ENCODE measurements around the gene LPP.

The LPP gene

DNA sequence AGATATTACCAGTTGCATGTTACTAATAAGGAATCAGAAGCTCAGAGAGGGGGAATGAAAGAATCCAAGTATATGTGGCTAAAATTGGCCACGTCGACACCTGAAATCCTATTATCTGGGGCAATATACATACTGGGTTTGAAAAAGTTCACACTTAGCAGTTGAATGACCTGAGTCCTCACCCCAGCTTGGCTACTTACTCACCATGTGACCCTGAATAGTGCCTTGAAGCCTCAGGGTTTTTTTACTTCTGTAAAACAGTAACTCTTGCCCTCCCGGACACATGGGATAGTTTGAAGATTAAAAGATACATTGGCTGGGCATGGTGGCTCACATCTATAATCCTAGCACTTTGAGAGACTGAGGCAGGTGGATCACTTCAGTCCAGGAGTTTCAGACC, 675.6 kb downstream of the LPP start:
- no peaks in the 10 kb centered on the region for H3K4me1 ChIP-seq (ENCODE audit: control insufficient read depth, insufficient read depth, low read length)
- H3K4me3 ChIP-seq (ENCODE audit: low read depth, low read length), result no peak overlapping the region
- H3K9me3 ChIP-seq (ENCODE audit: control insufficient read depth, insufficient read depth, low read length), result no peaks in the 10 kb centered on the region
- H3K27me3 ChIP-seq (ENCODE audit: control insufficient read depth, insufficient read depth, low read length), result no peaks in the 10 kb centered on the region
- no peak overlapping the region for H3K9ac ChIP-seq (ENCODE audit: low read depth, low read length)
- H3K36me3 ChIP-seq (ENCODE audit: control insufficient read depth, insufficient read depth, low read length), result no peaks in the 10 kb centered on the region

DNA sequence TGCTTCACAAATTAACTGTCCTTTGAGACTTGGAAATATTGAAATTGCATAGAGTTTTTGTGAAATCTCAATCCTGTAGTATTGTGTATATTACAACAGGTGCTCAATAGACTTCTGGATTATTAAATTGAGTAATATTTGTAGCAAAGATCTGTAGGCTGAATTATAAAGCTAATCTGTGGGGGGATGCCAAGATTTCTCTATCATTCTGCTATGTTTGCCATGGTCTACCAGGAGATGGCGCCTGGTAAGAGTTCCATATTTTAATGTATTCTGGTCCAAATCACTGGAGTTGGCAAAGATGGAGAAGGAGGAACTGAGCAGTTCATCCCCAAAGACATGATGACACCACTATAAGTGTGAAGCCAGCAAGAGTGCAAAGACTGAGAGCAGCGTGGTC, 676.9 kb downstream of the LPP start:
- H3K9ac ChIP-seq (ENCODE audit: low read depth, low read length), result no peak overlapping the region
- H3K4me3 ChIP-seq (ENCODE audit: low read depth, low read length), result no peak overlapping the region
- no peaks in the 10 kb centered on the region for H3K36me3 ChIP-seq (ENCODE audit: control insufficient read depth, insufficient read depth, low read length)
- no peaks in the 10 kb centered on the region for H3K9me3 ChIP-seq (ENCODE audit: control insufficient read depth, insufficient read depth, low read length)
- H3K4me1 ChIP-seq (ENCODE audit: control insufficient read depth, insufficient read depth, low read length), result no peaks in the 10 kb centered on the region
- no peaks in the 10 kb centered on the region for H3K27me3 ChIP-seq (ENCODE audit: control insufficient read depth, insufficient read depth, low read length)

DNA sequence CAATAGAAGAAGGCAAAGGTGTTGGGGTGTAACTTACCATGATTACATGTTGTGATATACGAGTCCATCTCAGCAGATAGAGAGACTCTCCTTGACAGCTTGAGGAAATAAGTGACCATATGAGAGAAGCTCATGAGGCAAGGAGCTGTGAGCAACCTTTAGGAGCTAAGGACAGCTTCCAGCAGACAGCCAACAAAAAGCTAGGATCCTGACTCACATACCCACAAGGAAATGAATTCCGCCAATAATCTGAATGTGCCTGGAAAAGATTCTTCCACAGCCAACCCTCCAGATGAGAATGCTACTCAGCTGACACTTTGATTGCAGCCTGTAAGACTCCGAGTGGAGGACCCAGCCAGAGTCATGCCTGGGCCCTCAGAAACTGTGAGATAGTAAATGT, 678.2 kb downstream of the LPP start:
- Histone ChIP-seq H3K9me3 (ENCODE audit: control insufficient read depth, insufficient read depth, low read length) (no peaks in the 10 kb centered on the region), H3K36me3 (ENCODE audit: control insufficient read depth, insufficient read depth, low read length) (no peaks in the 10 kb centered on the region), H3K27me3 (ENCODE audit: control insufficient read depth, insufficient read depth, low read length) (no peaks in the 10 kb centered on the region), H3K9ac (ENCODE audit: low read depth, low read length) (no peak overlapping the region), H3K4me3 (ENCODE audit: low read depth, low read length) (no peak overlapping the region), H3K4me1 (ENCODE audit: control insufficient read depth, insufficient read depth, low read length) (no peaks in the 10 kb centered on the region)

DNA sequence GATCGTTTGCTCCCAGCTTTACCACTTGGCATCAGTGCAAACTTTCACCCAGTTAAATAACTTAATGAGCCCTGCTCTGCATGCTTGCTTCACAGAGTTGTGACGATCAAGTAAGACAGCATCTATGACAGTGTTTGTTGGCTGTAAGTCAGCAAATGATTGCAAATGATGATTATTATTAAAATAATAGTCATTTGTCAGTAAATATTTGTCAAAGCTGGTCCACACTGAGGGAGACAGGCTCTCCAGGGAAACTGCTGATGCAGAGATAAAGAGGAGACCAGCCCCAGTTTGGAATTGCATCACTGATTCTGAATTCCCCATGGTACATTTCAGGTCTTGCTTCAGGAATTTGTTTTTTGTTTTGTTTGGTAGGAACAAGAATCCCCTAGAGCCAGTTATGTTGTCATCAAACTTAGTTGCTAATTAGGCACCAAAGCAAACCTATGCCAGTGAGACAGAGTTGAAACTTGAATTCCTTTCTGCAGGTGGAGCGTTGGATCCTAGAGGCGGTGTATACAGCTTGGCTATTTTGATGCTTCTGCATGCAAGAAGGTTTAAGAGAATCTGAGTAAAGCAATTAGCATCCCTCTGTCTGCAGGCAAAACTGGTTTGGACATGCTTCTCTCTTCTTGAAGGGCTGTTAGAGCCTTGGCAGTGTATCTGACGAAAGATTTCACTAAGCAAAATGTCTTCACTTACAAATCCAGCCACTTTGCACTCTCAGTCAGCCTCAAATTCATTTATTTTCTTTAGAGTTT, 679.2 kb downstream of the LPP start:
- no peaks in the 10 kb centered on the region for H3K9me3 ChIP-seq (ENCODE audit: control insufficient read depth, insufficient read depth, low read length)
- no peaks in the 10 kb centered on the region for H3K36me3 ChIP-seq (ENCODE audit: control insufficient read depth, insufficient read depth, low read length)
- no peak overlapping the region for H3K4me3 ChIP-seq (ENCODE audit: low read depth, low read length)
- no peaks in the 10 kb centered on the region for H3K4me1 ChIP-seq (ENCODE audit: control insufficient read depth, insufficient read depth, low read length)
- no peak overlapping the region for H3K9ac ChIP-seq (ENCODE audit: low read depth, low read length)
- H3K27me3 ChIP-seq (ENCODE audit: control insufficient read depth, insufficient read depth, low read length), result no peaks in the 10 kb centered on the region

DNA sequence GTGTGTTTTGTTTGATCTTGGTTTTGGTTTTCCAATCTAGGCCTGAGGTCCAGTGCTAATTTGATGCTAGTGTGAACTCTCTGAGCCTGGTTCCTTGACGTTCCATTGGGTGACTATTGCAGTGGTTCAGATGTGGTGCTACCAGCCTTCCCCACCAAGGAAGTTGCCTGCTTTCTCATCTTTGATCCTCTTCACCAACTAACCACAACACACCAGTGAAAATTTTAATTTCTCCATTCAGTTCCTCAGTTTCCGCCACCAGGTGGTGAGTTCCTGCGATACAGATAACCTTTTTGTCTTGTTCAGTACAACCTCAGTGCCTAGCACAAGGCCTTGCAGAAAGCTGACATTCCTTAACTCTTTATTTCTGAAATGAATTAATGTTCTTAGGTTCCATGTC, 680.4 kb downstream of the LPP start:
- Histone ChIP-seq H3K9ac (ENCODE audit: low read depth, low read length) (no peak overlapping the region), H3K36me3 (ENCODE audit: control insufficient read depth, insufficient read depth, low read length) (no peaks in the 10 kb centered on the region), H3K4me1 (ENCODE audit: control insufficient read depth, insufficient read depth, low read length) (no peaks in the 10 kb centered on the region), H3K4me3 (ENCODE audit: low read depth, low read length) (no peak overlapping the region), H3K27me3 (ENCODE audit: control insufficient read depth, insufficient read depth, low read length) (no peaks in the 10 kb centered on the region), H3K9me3 (ENCODE audit: control insufficient read depth, insufficient read depth, low read length) (no peaks in the 10 kb centered on the region)

DNA sequence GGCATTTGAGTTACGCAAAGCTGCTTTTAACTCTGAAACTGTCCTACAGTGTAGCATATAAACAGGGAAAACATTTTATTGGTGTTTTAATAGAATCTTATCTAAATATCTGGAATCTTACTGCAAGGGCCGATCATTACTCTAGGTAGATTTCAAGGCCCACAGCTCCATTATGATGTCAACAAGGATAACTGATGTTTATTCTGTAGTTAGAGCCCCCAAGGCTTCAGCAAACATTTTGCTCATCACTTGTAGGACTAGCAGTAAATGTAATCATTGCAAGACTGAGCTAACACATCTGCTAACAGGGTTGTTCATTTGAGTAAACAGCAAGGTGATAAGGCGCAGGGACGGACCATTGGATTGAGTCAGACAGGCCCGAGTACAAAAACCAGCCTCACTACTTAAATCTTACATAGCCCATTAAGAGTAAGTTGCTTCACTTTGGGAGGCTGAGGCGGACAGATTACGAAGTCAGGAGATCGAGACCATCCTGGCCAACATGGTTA, 685.3 kb downstream of the LPP start:
- Histone ChIP-seq H3K36me3 (ENCODE audit: control insufficient read depth, insufficient read depth, low read length) (no peaks in the 10 kb centered on the region), H3K4me3 (ENCODE audit: low read depth, low read length) (no peak overlapping the region), H3K27me3 (ENCODE audit: control insufficient read depth, insufficient read depth, low read length) (no peaks in the 10 kb centered on the region), H3K9ac (ENCODE audit: low read depth, low read length) (no peak overlapping the region), H3K4me1 (ENCODE audit: control insufficient read depth, insufficient read depth, low read length) (no peaks in the 10 kb centered on the region), H3K9me3 (ENCODE audit: control insufficient read depth, insufficient read depth, low read length) (no peaks in the 10 kb centered on the region)

DNA sequence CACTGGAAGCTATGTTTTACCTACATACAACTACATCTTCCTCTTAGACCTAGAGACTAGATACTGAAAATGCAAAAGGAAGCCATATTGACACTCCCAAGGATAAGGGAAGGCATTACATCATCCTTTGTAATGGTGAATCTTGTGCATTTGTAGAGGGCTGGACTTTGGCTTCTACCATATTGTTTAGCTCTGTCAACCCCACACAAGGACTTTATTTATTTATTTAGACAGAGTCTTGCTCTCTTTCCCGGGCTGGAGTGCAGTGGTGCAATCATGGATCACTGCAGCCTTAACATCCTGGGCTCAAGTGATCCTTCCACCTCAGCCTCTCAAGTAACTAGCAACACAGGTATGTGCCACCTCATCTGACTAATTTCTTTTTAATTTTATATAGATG, 686.3 kb downstream of the LPP start:
- Histone ChIP-seq H3K9ac (ENCODE audit: low read depth, low read length) (no peak overlapping the region), H3K27me3 (ENCODE audit: control insufficient read depth, insufficient read depth, low read length) (no peaks in the 10 kb centered on the region), H3K9me3 (ENCODE audit: control insufficient read depth, insufficient read depth, low read length) (no peaks in the 10 kb centered on the region), H3K4me3 (ENCODE audit: low read depth, low read length) (no peak overlapping the region), H3K4me1 (ENCODE audit: control insufficient read depth, insufficient read depth, low read length) (no peaks in the 10 kb centered on the region), H3K36me3 (ENCODE audit: control insufficient read depth, insufficient read depth, low read length) (no peaks in the 10 kb centered on the region)

DNA sequence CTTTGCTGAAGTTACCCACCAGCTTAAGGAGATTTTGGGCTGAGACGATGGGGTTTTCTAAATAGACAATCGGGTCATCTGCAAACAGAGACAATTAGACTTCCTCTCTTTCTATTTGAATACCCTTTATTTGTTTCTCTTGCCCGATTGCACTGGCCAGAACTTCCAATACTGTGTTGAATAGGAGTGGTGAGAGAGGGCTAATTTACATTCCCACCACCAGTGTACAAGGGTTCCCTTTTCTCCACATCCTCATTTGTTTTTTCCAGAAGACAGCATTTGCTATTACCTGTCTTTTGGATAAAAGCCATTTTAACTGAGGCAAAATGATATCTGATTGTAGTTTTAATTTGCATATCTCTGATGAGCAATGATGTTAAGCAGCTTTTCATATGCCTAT, 687.9 kb downstream of the LPP start:
- no peak overlapping the region for H3K9ac ChIP-seq (ENCODE audit: low read depth, low read length)
- H3K4me1 ChIP-seq (ENCODE audit: control insufficient read depth, insufficient read depth, low read length), result no peaks in the 10 kb centered on the region
- H3K4me3 ChIP-seq (ENCODE audit: low read depth, low read length), result no peak overlapping the region

DNA sequence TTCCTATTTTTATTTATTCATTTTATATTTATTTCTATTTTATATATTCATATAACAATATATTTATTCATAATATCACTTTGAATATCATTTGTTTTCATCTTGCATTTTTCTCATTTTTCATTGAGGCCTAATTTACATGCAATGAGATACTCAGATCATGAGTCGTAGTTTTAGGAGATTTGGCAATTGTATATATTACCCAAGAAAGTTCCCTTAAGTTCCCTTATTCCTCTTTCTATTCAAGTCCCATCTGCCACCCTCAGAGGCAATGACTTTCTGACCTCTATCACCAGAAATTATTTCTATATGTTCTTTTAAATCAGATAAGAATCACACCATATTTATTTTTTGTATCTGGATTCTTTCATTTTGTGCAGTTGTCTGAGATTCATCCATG, 688.7 kb downstream of the LPP start:
- H3K9me3 ChIP-seq (ENCODE audit: control insufficient read depth, insufficient read depth, low read length), result no peaks in the 10 kb centered on the region
- H3K27me3 ChIP-seq (ENCODE audit: control insufficient read depth, insufficient read depth, low read length), result no peaks in the 10 kb centered on the region
- H3K36me3 ChIP-seq (ENCODE audit: control insufficient read depth, insufficient read depth, low read length), result no peaks in the 10 kb centered on the region
- no peak overlapping the region for H3K9ac ChIP-seq (ENCODE audit: low read depth, low read length)
- H3K4me3 ChIP-seq (ENCODE audit: low read depth, low read length), result no peak overlapping the region
- H3K4me1 ChIP-seq (ENCODE audit: control insufficient read depth, insufficient read depth, low read length), result no peaks in the 10 kb centered on the region

More for the DNA sequence above, 687.9 kb downstream of the LPP start:
- H3K27me3 ChIP-seq (ENCODE audit: control insufficient read depth, insufficient read depth, low read length), result no peaks in the 10 kb centered on the region
- H3K36me3 ChIP-seq (ENCODE audit: control insufficient read depth, insufficient read depth, low read length), result no peaks in the 10 kb centered on the region
- no peaks in the 10 kb centered on the region for H3K9me3 ChIP-seq (ENCODE audit: control insufficient read depth, insufficient read depth, low read length)

DNA sequence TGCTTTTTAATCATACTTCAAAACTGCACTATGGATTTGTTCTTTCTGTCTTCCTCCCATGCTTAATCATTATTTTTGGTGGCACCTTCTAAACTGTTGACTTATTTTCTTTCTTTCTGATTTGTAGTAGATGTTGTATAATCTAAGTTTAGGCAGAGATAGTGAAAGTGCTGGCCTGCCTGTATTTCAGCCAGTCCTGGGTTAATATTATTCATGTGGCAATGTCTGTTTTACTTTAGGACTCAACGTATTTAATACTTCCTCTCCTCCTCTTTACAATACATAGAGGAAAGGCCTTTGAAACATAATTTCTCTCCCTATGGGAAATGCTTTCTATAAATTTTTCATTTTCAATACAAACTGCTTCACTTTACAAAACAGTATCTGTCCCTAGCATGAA, 690.1 kb downstream of the LPP start:
- H3K9me3 ChIP-seq (ENCODE audit: control insufficient read depth, insufficient read depth, low read length), result no peaks in the 10 kb centered on the region
- H3K36me3 ChIP-seq (ENCODE audit: control insufficient read depth, insufficient read depth, low read length), result no peaks in the 10 kb centered on the region
- no peak overlapping the region for H3K9ac ChIP-seq (ENCODE audit: low read depth, low read length)
- no peaks in the 10 kb centered on the region for H3K27me3 ChIP-seq (ENCODE audit: control insufficient read depth, insufficient read depth, low read length)
- H3K4me3 ChIP-seq (ENCODE audit: low read depth, low read length), result no peak overlapping the region
- H3K4me1 ChIP-seq (ENCODE audit: control insufficient read depth, insufficient read depth, low read length), result no peaks in the 10 kb centered on the region

DNA sequence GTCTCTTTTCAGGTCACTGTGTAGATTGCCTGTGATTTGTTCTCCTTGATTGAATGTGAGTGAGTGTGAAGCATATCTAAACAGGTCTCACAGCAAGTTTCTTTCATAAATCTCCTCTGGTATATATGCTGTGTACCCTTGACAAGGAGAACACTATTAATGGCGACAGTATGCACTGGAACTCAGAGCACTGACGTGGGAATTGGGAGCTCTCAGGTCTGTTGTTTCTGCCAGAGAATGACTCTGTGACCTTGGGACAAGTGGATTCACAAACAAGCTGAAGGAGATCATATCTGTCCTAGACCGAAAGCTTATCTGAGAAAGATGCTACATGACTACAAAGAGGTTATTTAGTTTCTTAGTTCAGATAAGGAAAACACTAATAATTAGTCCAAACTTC, 691.6 kb downstream of the LPP start:
- Histone ChIP-seq H3K4me1 (ENCODE audit: control insufficient read depth, insufficient read depth, low read length) (no peaks in the 10 kb centered on the region), H3K27me3 (ENCODE audit: control insufficient read depth, insufficient read depth, low read length) (no peaks in the 10 kb centered on the region), H3K9ac (ENCODE audit: low read depth, low read length) (no peak overlapping the region), H3K9me3 (ENCODE audit: control insufficient read depth, insufficient read depth, low read length) (no peaks in the 10 kb centered on the region), H3K4me3 (ENCODE audit: low read depth, low read length) (no peak overlapping the region), H3K36me3 (ENCODE audit: control insufficient read depth, insufficient read depth, low read length) (no peaks in the 10 kb centered on the region)

DNA sequence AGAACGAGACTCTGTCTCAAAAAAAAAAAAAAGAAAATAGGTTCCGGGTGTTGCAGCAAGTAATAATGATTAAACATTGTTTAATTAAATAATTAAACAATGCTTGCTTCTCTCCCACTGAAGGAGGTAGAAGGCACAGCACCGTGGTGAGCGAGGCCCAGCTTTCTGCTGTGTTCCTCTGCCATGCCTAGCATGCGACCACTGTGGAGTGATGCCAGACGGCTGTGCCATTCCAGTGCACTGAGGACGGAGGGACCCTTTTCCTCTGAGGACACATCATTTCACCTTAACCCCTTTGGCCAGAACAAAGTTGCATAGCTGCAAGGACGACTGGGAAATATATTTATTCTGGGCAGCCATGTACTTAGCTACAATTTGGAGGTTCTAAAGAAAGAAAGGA, 695.0 kb downstream of the LPP start:
- Histone ChIP-seq H3K36me3 (ENCODE audit: control insufficient read depth, insufficient read depth, low read length) (no peaks in the 10 kb centered on the region), H3K9ac (ENCODE audit: low read depth, low read length) (no peak overlapping the region), H3K27me3 (ENCODE audit: control insufficient read depth, insufficient read depth, low read length) (no peaks in the 10 kb centered on the region), H3K9me3 (ENCODE audit: control insufficient read depth, insufficient read depth, low read length) (no peaks in the 10 kb centered on the region), H3K4me1 (ENCODE audit: control insufficient read depth, insufficient read depth, low read length) (no peaks in the 10 kb centered on the region), H3K4me3 (ENCODE audit: low read depth, low read length) (no peak overlapping the region)
